Bone marrow (tissue), 2 donors: Measurements from ENCODE around the gene SEL1L3.
"Not testable (repeated sequence)": the region's sequence is repeated elsewhere in the genome, so short reads cannot be mapped to it uniquely, and the experiment has no call there.

ENCODE experiments used
- DNase-seq, 2 donors: peaks; one replicate each; lab custom pipeline; 2025; lab: John Stamatoyannopoulos, UW

Gene SEL1L3

GRCh38 chr4:25879587-25879986 is 16.8 kb upstream of the SEL1L3 start:
- DNase-seq: no peak

DNA sequence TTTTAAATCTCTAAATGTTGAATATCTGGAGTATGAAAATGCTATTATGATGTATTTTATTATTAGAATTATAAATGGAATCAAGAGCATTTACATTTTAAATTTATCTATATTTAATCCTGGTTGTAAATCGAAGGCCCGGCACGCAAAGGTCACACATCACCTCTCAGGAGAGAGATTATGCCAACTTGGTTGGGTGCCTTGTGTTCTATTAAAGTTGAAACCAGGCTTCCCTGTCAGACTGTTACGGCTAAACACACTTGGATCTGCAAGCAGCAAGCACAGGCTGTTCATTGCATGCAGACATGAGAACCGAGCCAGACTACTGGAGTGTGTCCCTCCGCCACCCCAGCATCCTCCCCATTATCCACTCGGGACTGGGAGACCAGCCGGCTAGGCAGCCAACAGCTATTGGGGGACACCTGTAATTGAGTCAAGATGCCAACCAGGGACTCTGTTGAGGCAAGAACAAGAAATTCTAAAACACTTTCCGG is 16.4 kb upstream of the SEL1L3 start:
- no peak for DNase-seq

GRCh38 chr4:25878676-25879075 is 15.9 kb upstream of the SEL1L3 start:
- no peak for DNase-seq

DNA sequence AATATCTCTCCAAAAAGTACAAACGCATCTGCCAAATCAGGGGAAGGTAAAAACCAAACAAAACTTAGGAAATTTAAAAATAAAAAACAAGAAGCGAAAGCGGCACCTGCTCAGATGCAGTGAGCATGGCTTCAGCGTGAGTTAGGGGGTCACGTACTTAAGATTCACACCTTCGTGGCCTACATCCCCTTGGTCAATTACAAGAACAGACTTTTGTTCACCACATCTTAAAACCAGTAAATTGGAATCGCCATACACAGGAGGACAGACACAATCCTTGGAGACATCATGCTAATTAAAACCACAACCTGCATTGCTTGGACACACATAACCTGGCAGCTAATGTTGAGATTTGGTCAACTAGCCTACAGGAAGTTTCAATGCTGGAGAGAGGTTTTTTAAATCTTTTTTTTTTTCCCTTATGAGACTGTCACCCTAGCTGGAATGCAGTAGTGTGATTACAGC is 12.5 kb upstream of the SEL1L3 start:
- DNase-seq: no peak

- no peak for DNase-seq
Observed at GRCh38 chr4:25874655-25875054, 11.9 kb upstream of the SEL1L3 start.

DNA sequence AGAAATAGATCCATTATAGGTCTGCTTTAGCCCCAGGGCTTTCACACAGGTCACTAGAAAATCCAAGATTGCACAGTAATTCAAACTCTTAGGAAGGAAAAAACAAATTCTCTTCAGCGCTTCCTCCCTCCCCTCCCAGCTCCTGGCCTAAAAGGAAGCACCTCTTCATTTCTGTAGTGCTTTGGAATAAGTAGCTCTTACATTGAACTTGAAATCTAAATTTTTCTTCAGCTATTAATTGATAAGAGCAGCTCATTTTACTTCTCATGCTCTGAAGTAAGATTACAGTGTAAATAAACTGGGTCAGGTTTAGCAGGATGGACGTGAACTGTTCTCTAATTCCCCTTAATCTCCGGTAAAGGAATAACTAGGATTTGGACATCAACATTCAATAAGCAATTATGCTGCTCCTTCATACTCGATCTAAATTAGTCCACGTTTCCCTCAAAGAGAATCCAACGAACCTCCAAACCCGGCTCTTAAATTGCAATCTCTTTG is 10.9 kb upstream of the SEL1L3 start:
- DNase-seq: no peak

GRCh38 chr4:25872851-25873631 is 10.3 kb upstream of the SEL1L3 start:
- no peak for DNase-seq

DNA sequence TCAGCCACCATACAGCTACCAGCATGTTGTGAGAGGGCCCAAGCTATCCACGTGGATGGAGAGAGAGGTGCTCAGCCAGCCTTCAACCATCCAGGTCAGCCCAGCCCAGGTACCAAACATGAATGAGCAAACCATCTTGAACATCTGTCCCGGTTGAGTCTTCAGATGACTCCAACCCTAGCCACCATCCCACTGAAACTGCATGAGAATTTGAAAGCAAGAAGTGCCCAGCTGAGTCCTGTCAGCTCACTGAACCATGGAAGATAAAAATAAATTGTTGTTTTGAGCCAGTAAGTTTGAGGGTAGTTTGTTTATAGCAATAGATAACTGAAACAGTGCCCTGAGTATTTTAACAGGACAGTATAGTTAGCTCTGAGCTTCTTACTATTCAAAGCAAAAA is 7.3 kb upstream of the SEL1L3 start:
- no peak for DNase-seq

DNA sequence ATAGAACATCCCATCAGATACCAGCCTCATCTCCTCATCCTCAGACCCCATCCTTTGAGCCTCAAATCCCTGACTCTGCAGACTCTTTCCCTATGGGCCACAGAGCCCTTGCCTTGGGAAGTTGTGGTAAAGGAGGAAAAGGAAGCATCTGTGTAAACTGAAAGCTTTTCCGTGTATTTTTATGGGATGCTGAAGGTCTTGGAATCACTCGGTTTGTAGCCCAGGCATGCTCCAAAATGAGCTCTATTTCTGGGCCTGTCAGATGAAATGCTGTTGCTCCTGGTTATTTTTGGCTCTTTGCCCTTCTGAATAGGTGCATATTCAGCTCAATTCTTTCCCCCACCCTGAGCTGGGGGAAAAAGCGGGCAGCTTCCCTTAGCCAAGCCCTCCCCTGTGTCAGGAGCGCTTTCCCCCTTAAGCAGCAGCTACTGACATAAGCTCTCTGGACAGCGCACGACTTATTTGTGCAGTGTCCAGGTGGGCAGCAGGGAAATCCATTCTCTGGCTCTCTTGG is 5.0 kb upstream of the SEL1L3 start:
- DNase-seq: no peak

GRCh38 chr4:25866401-25866800 is 3.6 kb upstream of the SEL1L3 start:
- DNase-seq: not testable (repeated sequence)

DNA sequence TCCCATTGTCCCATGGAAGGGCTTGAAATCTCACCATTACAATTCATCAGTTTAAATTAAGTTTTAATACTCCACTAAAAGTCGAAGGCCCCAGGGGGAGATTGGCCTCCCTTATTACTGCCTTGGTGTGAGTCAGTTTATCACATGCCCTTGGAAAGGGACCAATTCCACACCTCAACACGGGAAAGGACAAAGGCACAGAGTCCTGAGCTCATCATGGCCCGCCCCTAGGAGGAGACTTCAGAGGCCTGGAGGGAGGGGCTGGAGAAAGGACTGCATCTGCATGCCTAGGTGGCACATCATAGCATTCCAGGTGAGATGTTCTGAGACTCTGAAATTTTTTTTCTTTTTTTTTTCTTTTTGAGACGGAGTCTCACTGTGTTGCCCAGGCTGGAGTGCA is 2.8 kb upstream of the SEL1L3 start:
- DNase-seq: no peak

GRCh38 chr4:25863831-25864418 is 1.1 kb upstream of the SEL1L3 start:
- DNase-seq: no peak

DNA sequence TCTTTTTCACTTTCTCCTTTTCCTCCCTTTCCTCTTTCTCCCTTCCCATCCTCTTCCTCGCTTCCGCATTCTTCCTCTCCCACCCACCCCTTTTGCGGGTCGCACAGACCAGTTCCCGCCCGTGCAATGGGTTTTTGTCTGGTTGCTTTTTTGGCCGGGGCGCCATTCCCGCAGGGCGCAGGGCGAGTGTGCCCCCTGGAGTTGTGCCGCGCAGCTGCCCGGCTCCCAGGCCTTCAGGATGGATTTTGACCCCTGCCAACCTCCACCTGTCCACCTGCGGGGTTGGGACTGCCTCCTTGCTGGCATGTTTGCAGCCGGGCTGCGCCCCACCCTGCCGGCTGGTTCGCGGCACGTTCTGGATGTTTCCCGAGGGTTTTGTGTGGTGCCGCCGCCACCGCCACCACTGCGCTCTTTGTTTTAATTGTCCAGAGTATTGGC is 578 bp upstream of the SEL1L3 start:
- DNase-seq: no peak

GRCh38 chr4:25861951-25862410 is 807 bp downstream of the SEL1L3 start:
- peak in 1 of 2 donors; percentile 48 for DNase-seq

GRCh38 chr4:25861280-25861950 is 1.4 kb downstream of the SEL1L3 start:
- DNase-seq: peak in 1 of 2 donors; percentile 21

GRCh38 chr4:25860586-25861279 is 2.1 kb downstream of the SEL1L3 start:
- peak; percentile 11 to 45 for DNase-seq

DNA sequence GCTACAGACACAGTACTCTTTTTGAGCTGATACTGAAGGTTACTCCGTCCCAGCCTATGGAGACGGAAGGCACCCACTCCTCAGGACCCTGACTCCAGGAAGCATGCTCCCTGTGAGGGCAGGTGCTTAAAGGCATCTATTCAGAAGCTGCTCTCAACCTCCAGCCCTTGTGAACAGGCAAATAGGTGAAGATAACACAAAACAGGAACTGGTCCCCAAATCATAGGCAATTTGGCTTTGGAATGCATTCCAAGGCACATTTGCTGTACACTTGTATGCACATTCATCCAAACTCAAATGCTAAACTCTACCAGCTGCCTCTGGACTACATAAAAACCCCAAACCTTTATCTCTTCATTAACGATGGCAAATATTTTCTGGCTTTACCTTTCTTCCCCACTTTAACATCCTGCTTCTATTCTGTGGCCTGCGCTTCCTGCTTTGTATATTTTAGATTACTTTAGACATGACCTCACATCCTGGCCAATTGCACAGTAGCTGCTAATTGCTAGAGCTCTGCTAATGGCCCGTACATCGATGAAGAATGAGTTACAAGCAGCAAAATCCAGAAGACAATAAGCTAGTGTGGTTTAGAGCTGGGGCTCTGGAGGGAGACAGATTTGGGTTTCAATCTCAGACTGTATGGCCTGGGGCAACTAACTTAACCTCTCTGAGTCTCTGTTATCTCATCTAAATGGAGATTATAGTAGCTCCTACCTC is 3.2 kb downstream of the SEL1L3 start:
- DNase-seq: peak in 1 of 2 donors; percentile 58

DNA sequence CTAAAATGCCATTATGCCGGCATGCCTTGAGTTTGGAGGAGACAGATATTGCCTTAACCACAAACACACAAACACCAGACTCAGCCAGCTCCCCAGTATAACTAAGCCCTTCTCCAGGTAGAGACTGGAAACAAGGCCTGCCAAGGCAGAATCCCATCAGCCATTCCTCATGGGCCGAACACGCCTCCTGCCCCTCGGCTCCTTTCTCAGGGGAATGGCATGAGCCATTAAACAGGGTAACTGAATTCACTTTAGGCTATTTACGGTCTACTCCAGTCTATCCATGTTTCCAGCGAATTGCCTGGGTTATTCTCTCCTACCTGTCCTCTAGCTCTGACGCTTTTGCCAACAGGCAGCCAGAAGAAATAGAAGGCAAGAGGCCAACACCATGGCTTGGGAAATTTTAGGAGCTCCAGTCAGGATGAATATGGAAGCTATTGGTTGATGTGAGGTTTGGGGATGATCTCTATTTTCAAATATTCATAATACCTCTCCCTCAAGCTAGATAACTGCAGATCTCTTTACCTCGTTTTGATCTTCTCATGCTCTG is 4.9 kb downstream of the SEL1L3 start:
- no peak for DNase-seq

- DNase-seq: no peak
Observed at GRCh38 chr4:25857403-25857802, 5.4 kb downstream of the SEL1L3 start.

GRCh38 chr4:25856756-25857155 is 6.0 kb downstream of the SEL1L3 start:
- no peak for DNase-seq

GRCh38 chr4:25852103-25852502 is 10.7 kb downstream of the SEL1L3 start:
- DNase-seq: no peak
